Smooth muscle cell (in vitro differentiated cells): ENCODE data around the gene C1QC. TPM values are rescaled to one million over a fixed set of nuclear protein-coding genes. Genes with fewer than 3 reads are reported as not detected.

Experiments
- DNase-seq: peaks from one replicate; lab custom pipeline; 2025; ENCODE audit not compliant: unreplicated experiment; lab: John Stamatoyannopoulos, UW
- H2AFZ ChIP-seq: fragments of 200-600 bp; sonication (generic); 2 replicates; pipeline ENCODE4 v1.6.0; 2016; ENCODE audit warnings: antibody characterized with exemption, low read depth, mild to moderate bottlenecking
- H3F3A ChIP-seq: fragments of 200-600 bp; sonication (generic); 2 replicates; pipeline ENCODE4 v1.6.0; 2017; ENCODE audit warnings: antibody characterized with exemption, low read depth
- H3K27ac ChIP-seq: fragments of 200-600 bp; sonication (generic); 2 replicates; pipeline ENCODE4 v1.5.1; 2016; ENCODE audit warnings: low read depth, mild to moderate bottlenecking
- H3K27me3 ChIP-seq: fragments of 200-600 bp; sonication (generic); 2 replicates; pipeline ENCODE4 v1.6.1; 2016; ENCODE audit warnings: low read depth, mild to moderate bottlenecking
- H3K36me3 ChIP-seq: fragments of 200-600 bp; sonication (generic); 2 replicates; pipeline ENCODE4 v1.5.1; 2016; ENCODE audit warnings: low read depth
- H3K4me1 ChIP-seq: fragments of 200-600 bp; sonication (generic); 2 replicates; pipeline ENCODE4 v1.5.1; 2016; ENCODE audit warnings: low read depth
- H3K4me2 ChIP-seq: fragments of 200-600 bp; sonication (generic); 2 replicates; pipeline ENCODE4 v1.6.0; 2016; ENCODE audit warnings: mild to moderate bottlenecking
- H3K4me3 ChIP-seq: fragments of 200-600 bp; sonication (generic); 2 replicates; pipeline ENCODE4 v1.5.1; 2016; ENCODE audit warnings: mild to moderate bottlenecking
- H3K79me2 ChIP-seq: fragments of 200-600 bp; sonication (generic); 2 replicates; pipeline ENCODE4 v1.6.0; 2016; ENCODE audit warnings: low read depth, mild to moderate bottlenecking
- H3K9ac ChIP-seq: fragments of 200-600 bp; sonication (generic); 2 replicates; pipeline ENCODE4 v1.6.0; 2016; ENCODE audit warnings: low read depth
- H3K9me3 ChIP-seq: fragments of 200-600 bp; sonication (generic); replicated peaks from 2 replicates; pipeline ENCODE4 v1.5.1; 2016; ENCODE audit warnings: low read depth
- H4K20me1 ChIP-seq: fragments of 200-600 bp; sonication (generic); 2 replicates; pipeline ENCODE4 v1.6.0; 2016; ENCODE audit warnings: low read depth
- WGBS: methylation state at CpG from one replicate; pipeline ENCODE4 v1.1.7; 2016; ENCODE audit warnings: low lambda C conversion rate; 5-methylcytosine and 5-hydroxymethylcytosine counted together
- polyA plus RNA-seq: library from polyadenylated mRNA; unstranded; fragments of >200 nt; fragmentation: Nextera tagmentation; extraction: Ambion mirVana; gene quantifications from 2 replicates; pipeline ENCODE4 v1.2.1, GENCODE V29; 2016
- total RNA-seq: library from RNA; depleted of rRNA; stranded (reverse); fragments of >200 nt; gene quantifications from 2 replicates; pipeline ENCODE4 v1.2.3, GENCODE V29; 2014
- TF ChIP-seq, protein P1 (sequence below): fragments of 200-600 bp; sonication (generic); IDR thresholded peaks from 2 replicates; pipeline ENCODE4 v1.5.1; 2017; ENCODE audit warnings: borderline replicate concordance, mild to moderate bottlenecking, antibody characterized with exemption; ENCODE audit not compliant: insufficient read depth, poor library complexity, severe bottlenecking

Gene C1QC
- total and polyA plus RNA-seq, 2 experiments from 2014 or later, result not detected

DNA sequence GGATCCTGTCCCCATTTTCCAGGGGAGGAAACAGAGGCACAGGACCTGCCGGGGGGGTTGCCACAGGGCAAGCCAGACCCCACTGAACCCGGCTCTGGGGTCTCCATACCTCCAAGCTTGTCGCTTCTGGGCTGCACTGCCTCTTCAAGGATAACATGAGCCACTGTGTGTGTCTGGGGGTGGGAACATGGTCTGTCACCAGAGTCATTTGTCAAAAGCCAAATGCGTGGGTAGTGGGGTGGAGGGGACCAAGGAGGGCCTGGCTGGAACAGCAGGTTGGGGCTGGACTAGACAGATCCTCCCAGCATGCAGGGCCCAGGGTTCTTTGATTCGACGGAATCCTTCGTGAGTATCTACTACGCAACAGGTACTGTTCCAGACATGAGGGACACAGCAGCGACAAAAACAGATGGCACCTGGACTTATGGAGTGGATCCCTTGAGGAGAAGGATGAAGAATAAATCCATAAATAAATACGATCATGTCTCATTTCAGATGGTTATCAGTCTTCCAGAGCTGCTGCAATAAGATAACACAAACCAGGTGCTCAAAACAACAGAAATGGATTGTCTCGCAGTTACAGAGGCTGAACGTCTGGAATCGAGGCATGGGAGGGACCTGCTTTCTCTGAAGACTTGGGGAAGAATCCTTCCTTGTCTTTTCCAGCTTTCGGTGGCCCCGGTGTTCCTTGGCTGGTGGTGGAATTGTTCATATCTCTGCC is 38.3 kb downstream of the C1QC start:
- H3K9ac ChIP-seq, result no peak overlapping the region
- H2AFZ ChIP-seq, result no peak overlapping the region
- H3K79me2 ChIP-seq, result no peaks in the 10 kb centered on the region
- H3K4me1 ChIP-seq, result peaks cover 23% of the 10 kb centered on the region
- H3K4me3 ChIP-seq, result no peak overlapping the region
- TF ChIP-seq, protein P1, sequence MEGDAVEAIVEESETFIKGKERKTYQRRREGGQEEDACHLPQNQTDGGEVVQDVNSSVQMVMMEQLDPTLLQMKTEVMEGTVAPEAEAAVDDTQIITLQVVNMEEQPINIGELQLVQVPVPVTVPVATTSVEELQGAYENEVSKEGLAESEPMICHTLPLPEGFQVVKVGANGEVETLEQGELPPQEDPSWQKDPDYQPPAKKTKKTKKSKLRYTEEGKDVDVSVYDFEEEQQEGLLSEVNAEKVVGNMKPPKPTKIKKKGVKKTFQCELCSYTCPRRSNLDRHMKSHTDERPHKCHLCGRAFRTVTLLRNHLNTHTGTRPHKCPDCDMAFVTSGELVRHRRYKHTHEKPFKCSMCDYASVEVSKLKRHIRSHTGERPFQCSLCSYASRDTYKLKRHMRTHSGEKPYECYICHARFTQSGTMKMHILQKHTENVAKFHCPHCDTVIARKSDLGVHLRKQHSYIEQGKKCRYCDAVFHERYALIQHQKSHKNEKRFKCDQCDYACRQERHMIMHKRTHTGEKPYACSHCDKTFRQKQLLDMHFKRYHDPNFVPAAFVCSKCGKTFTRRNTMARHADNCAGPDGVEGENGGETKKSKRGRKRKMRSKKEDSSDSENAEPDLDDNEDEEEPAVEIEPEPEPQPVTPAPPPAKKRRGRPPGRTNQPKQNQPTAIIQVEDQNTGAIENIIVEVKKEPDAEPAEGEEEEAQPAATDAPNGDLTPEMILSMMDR, result no peak
- no peak for DNase-seq
- H3K27me3 ChIP-seq, result peaks cover 36% of the 10 kb centered on the region
- 89% methylated on average over 15 of the region's 15 CpGs for WGBS
- H3K4me2 ChIP-seq, result no peak overlapping the region
- no peaks in the 10 kb centered on the region for H3F3A ChIP-seq
- H4K20me1 ChIP-seq, result no peaks in the 10 kb centered on the region
- no peaks in the 10 kb centered on the region for H3K36me3 ChIP-seq
- H3K27ac ChIP-seq, result no peak overlapping the region
- no peaks in the 10 kb centered on the region for H3K9me3 ChIP-seq

DNA sequence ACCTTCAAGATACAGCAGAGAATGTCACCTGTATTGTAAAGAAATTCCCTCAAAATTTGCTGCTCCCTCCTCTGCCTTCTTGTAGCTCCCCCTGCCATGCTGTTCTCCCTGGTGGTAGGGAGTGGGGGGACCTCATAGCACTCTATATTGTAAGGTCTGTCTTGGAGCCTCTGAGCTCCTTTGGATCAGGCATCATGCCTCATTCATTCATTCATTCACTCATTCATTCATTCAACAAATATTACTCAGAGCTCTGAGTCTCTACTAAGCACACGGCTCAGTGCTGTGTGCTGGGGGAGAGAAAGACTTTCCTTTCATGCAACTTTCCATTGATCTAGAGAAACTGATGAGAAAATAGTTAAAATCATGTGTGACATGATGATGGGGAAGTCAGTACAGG is 40.1 kb downstream of the C1QC start:
- 90% methylated on average over 1 of the region's 1 CpG for WGBS
- Histone ChIP-seq H3K27me3 (peaks cover 51% of the 10 kb centered on the region), H3K9me3 (no peaks in the 10 kb centered on the region), H3F3A (no peaks in the 10 kb centered on the region), H3K9ac (no peak overlapping the region), H3K79me2 (no peaks in the 10 kb centered on the region), H3K4me2 (no peak overlapping the region), H2AFZ (no peak overlapping the region), H3K4me3 (no peak overlapping the region), H3K4me1 (peaks cover 10% of the 10 kb centered on the region), H3K27ac (no peak overlapping the region), H4K20me1 (no peaks in the 10 kb centered on the region), H3K36me3 (no peaks in the 10 kb centered on the region)
- DNase-seq, result no peak
- TF ChIP-seq, protein P1, result no peak

DNA sequence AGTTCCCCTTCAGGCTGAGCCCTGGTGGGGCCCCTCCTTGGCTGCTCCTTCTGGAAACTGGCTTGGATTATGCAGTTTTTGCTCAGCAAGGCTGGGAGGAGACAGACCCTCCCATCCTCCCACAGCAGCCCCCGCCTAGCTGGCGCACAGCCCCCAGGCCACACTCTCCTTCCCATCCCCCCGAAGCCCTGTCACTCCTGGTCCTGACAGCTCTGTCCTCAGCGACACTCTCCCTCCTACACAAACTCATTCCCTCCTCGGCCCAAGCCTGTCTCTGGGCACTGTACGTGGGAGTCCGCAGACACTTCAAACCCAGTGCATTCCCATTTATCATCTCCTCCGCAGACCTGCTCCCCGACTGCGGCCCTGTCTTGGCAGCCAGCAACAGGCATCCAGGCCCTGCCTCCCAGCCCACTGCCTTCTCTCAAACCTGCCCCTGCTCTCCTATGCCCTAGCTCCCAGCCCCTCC is 42.2 kb downstream of the C1QC start:
- H3K4me2 ChIP-seq, result no peak overlapping the region
- H2AFZ ChIP-seq, result no peak overlapping the region
- H3F3A ChIP-seq, result no peaks in the 10 kb centered on the region
- no peak overlapping the region for H3K4me3 ChIP-seq
- peaks cover 53% of the 10 kb centered on the region for H3K27me3 ChIP-seq
- no peaks in the 10 kb centered on the region for H3K36me3 ChIP-seq
- 38% methylated on average over 10 of the region's 10 CpGs for WGBS
- no peaks in the 10 kb centered on the region for H3K9me3 ChIP-seq
- H3K9ac ChIP-seq, result no peak overlapping the region
- TF ChIP-seq, protein P1, result no peak
- H3K79me2 ChIP-seq, result no peaks in the 10 kb centered on the region
- no peak for DNase-seq
- peaks cover 19% of the 10 kb centered on the region for H3K4me1 ChIP-seq
- no peaks in the 10 kb centered on the region for H4K20me1 ChIP-seq
- H3K27ac ChIP-seq, result no peak overlapping the region

DNA sequence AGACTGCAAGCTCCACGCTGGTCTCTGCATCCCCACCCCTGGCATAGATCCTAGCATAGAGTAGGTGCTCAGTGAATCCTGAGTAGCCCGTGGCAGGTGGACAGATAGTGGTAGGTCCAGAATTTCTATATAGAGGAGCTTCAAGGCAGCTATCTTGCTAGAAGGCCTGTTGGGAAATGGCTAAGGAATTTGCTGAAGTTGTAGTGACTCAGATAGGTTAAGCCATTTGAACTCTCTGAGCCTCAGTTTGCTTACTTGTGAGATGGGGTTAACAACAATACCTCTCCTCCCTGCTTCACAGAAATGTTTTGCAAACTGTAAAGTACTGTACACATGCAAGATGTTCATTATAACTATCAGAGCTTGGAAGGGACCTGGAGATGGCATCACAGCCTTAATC is 43.8 kb downstream of the C1QC start:
- H3K27me3 ChIP-seq, result peaks cover 61% of the 10 kb centered on the region
- H3K9me3 ChIP-seq, result no peaks in the 10 kb centered on the region
- WGBS, result 85% methylated on average over 2 of the region's 2 CpGs
- H4K20me1 ChIP-seq, result no peaks in the 10 kb centered on the region
- H3K9ac ChIP-seq, result no peak overlapping the region
- H3K79me2 ChIP-seq, result no peaks in the 10 kb centered on the region
- no peaks in the 10 kb centered on the region for H3F3A ChIP-seq
- no peak overlapping the region for H2AFZ ChIP-seq
- H3K27ac ChIP-seq, result no peak overlapping the region
- TF ChIP-seq, protein P1, result no peak
- H3K4me1 ChIP-seq, result peaks cover 19% of the 10 kb centered on the region
- no peaks in the 10 kb centered on the region for H3K36me3 ChIP-seq
- H3K4me3 ChIP-seq, result no peak overlapping the region
- H3K4me2 ChIP-seq, result no peak overlapping the region
- no peak for DNase-seq
